ENCODE measurements around the gene SORCS3. TPM values are rescaled to one million over a fixed set of nuclear protein-coding genes. Genes with fewer than 3 reads are reported as not detected.

Gene SORCS3
- polyA plus RNA-seq, 1 donor (not counting 4 experiments of a cell fraction or from before 2014, with no cell fraction given): not detected

DNA sequence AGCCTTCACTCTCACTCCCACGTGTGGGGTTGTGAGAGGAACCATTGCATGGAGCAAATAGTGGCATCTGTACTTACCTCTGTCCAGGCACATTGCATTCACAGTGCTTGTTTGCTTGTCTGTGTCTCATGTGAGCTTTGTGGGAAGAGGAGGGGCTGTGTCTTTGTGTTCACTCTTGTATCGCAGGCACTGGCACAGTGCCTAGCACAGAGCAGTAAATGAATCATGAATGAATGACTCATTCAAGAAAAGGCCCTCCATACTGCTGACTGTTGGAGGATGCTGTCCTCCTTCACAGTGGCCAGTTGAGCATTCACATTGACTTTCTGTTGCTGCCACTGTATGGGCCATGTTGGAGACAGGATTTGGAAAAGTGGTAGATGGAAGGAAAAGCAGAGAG lies 125.3 kb downstream of the SORCS3 start:
- dilution Hi-C loops (cut with MboI; ENCODE audit: extremely low pct_ligation_motif_present, low sequenced_read_pairs): no loop called here
- Histone ChIP-seq H3K4me2 (ENCODE audit: control insufficient read depth, extremely low read depth, insufficient read depth, low read depth, low read length) (no peak overlapping the region), H3K79me2 (ENCODE audit: control insufficient read depth, insufficient read depth, low read length) (no peaks in the 10 kb centered on the region), H3K4me1 (ENCODE audit: control insufficient read depth, extremely low read depth, insufficient read depth, low read length) (no peaks in the 10 kb centered on the region), H3K9ac (ENCODE audit: control insufficient read depth, extremely low read depth, insufficient read depth, low read length) (no peak overlapping the region), H3K4me3 (ENCODE audit: control insufficient read depth in 2 of 3, extremely low read depth in 1 of 3, insufficient read depth in 2 of 3, low read depth in 1 of 3, low read length in 3 of 3) (no peak overlapping the region), H2AFZ (ENCODE audit: control insufficient read depth, low read length) (no peak overlapping the region), H3K27me3 (ENCODE audit: control insufficient read depth, extremely low read depth, insufficient read depth, low read length) (no peaks in the 10 kb centered on the region), H3K9me3 (ENCODE audit: control insufficient read depth, low read depth, low read length) (no peaks in the 10 kb centered on the region), H3K36me3 (ENCODE audit: control insufficient read depth in 2 of 2, extremely low read depth in 1 of 2, insufficient read depth in 2 of 2, low read length in 2 of 2) (no peaks in the 10 kb centered on the region), H3K27ac (ENCODE audit: control insufficient read depth, insufficient read depth, low read length) (no peak overlapping the region), H4K20me1 (ENCODE audit: control insufficient read depth, extremely low read depth, insufficient read depth, low read length) (no peaks in the 10 kb centered on the region), H3K9me1 (ENCODE audit: control insufficient read depth, extremely low read depth, insufficient read depth, low read length) (no peaks in the 10 kb centered on the region)
- DNase-seq (ENCODE audit: low read depth, low spot score) (peak; percentile 17), FAIRE-seq (peak; percentile 83)
- no peak for TF ChIP-seq EZH2 (IDR thresholded peaks at IDR 0.05; ENCODE audit: low read length)
- TF ChIP-seq, protein P1, sequence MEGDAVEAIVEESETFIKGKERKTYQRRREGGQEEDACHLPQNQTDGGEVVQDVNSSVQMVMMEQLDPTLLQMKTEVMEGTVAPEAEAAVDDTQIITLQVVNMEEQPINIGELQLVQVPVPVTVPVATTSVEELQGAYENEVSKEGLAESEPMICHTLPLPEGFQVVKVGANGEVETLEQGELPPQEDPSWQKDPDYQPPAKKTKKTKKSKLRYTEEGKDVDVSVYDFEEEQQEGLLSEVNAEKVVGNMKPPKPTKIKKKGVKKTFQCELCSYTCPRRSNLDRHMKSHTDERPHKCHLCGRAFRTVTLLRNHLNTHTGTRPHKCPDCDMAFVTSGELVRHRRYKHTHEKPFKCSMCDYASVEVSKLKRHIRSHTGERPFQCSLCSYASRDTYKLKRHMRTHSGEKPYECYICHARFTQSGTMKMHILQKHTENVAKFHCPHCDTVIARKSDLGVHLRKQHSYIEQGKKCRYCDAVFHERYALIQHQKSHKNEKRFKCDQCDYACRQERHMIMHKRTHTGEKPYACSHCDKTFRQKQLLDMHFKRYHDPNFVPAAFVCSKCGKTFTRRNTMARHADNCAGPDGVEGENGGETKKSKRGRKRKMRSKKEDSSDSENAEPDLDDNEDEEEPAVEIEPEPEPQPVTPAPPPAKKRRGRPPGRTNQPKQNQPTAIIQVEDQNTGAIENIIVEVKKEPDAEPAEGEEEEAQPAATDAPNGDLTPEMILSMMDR (optimal IDR thresholded peaks at IDR 0.05 in 1 of 3, IDR thresholded peaks at IDR 0.05 in 1 of 3, conservative IDR thresholded peaks at IDR 0.05 in 1 of 3; ENCODE audit: extremely low read depth in 1 of 3, insufficient read depth in 2 of 3, low read length in 3 of 3): no peak

DNA sequence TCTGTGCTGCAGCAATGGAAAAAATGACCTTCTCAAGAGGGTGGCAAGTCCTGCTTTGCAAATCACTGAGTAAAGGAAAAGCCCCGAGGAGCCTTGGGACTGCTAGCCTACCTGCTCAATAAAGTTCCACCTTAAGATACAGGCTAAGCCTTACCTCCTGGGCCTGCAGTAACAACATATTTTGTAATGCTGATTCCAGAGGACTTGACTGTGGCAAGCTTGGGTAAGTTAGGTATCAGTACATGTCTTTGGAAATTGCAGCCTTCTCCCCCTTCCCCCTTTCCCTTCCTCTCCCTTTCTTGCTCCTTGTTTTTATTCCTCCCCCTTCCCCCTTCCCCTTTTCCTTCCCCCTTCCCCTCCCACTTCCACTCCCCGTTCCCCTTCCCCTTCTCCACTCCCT lies 126.2 kb downstream of the SORCS3 start:
- Histone ChIP-seq H2AFZ (ENCODE audit: control insufficient read depth, low read length) (no peak overlapping the region), H3K36me3 (ENCODE audit: control insufficient read depth in 2 of 2, extremely low read depth in 1 of 2, insufficient read depth in 2 of 2, low read length in 2 of 2) (no peaks in the 10 kb centered on the region), H4K20me1 (ENCODE audit: control insufficient read depth, extremely low read depth, insufficient read depth, low read length) (no peaks in the 10 kb centered on the region), H3K9ac (ENCODE audit: control insufficient read depth, extremely low read depth, insufficient read depth, low read length) (no peak overlapping the region), H3K4me3 (ENCODE audit: control insufficient read depth in 2 of 3, extremely low read depth in 1 of 3, insufficient read depth in 2 of 3, low read depth in 1 of 3, low read length in 3 of 3) (no peak overlapping the region), H3K27me3 (ENCODE audit: control insufficient read depth, extremely low read depth, insufficient read depth, low read length) (no peaks in the 10 kb centered on the region), H3K27ac (ENCODE audit: control insufficient read depth, insufficient read depth, low read length) (no peak overlapping the region), H3K9me3 (ENCODE audit: control insufficient read depth, low read depth, low read length) (no peaks in the 10 kb centered on the region), H3K79me2 (ENCODE audit: control insufficient read depth, insufficient read depth, low read length) (no peaks in the 10 kb centered on the region), H3K4me2 (ENCODE audit: control insufficient read depth, extremely low read depth, insufficient read depth, low read depth, low read length) (no peak overlapping the region), H3K4me1 (ENCODE audit: control insufficient read depth, extremely low read depth, insufficient read depth, low read length) (no peaks in the 10 kb centered on the region), H3K9me1 (ENCODE audit: control insufficient read depth, extremely low read depth, insufficient read depth, low read length) (no peaks in the 10 kb centered on the region)
- TF ChIP-seq, protein P1 (optimal IDR thresholded peaks at IDR 0.05 in 1 of 3, IDR thresholded peaks at IDR 0.05 in 1 of 3, conservative IDR thresholded peaks at IDR 0.05 in 1 of 3; ENCODE audit: extremely low read depth in 1 of 3, insufficient read depth in 2 of 3, low read length in 3 of 3): no peak
- no peak for TF ChIP-seq EZH2 (IDR thresholded peaks at IDR 0.05; ENCODE audit: low read length)
- FAIRE-seq (no peak), DNase-seq (ENCODE audit: low read depth, low spot score) (no peak)
- dilution Hi-C loops (cut with MboI; ENCODE audit: extremely low pct_ligation_motif_present, low sequenced_read_pairs): no loop called here
